HEK293T (cell line): Measurements from ENCODE around the gene TVP23A.

ENCODE experiments used
- BHLHE40 ChIP-seq: fragments of 450-650 bp; IDR thresholded peaks from 2 replicates; pipeline ENCODE4 v1.6.1; 2016; ENCODE audit warnings: mild to moderate bottlenecking, moderate library complexity, borderline replicate concordance
- CTBP1 ChIP-seq: fragments of 450-650 bp; IDR thresholded peaks from 2 replicates; pipeline ENCODE4 v1.6.1; 2016; ENCODE audit warnings: borderline replicate concordance
- ELF4 ChIP-seq: fragments of 450-650 bp; IDR thresholded peaks from 2 replicates; pipeline ENCODE4 v1.6.1; 2017; ENCODE audit warnings: antibody characterized with exemption
- FOXA1 ChIP-seq: fragments of 450-650 bp; IDR thresholded peaks from 2 replicates; pipeline ENCODE4 v1.6.1; 2016; ENCODE audit warnings: mild to moderate bottlenecking
- FOXK2 ChIP-seq: fragments of 450-650 bp; IDR thresholded peaks from 2 replicates; pipeline ENCODE4 v1.6.1; 2016; ENCODE audit warnings: mild to moderate bottlenecking
- FOXM1 ChIP-seq: fragments of 450-650 bp; IDR thresholded peaks from 2 replicates; pipeline ENCODE4 v1.6.1; 2017; ENCODE audit warnings: mild to moderate bottlenecking, borderline replicate concordance
- HDGF ChIP-seq: fragments of 450-650 bp; IDR thresholded peaks from 2 replicates; pipeline ENCODE4 v1.6.1; 2017; ENCODE audit warnings: antibody characterized with exemption, borderline replicate concordance
- L3MBTL2 ChIP-seq: fragments of 450-650 bp; conservative IDR thresholded peaks from 2 replicates; pipeline ENCODE4 v1.6.1; 2016; ENCODE audit warnings: mild to moderate bottlenecking
- LEF1 ChIP-seq: fragments of 450-650 bp; IDR thresholded peaks from 2 replicates; pipeline ENCODE4 v1.6.1; 2017; ENCODE audit warnings: mild to moderate bottlenecking, borderline replicate concordance
- SP1 ChIP-seq: fragments of 450-650 bp; IDR thresholded peaks from 2 replicates; pipeline ENCODE4 v1.6.1; 2017
- SUZ12 ChIP-seq: fragments of 450-650 bp; IDR thresholded peaks from 2 replicates; pipeline ENCODE4 v1.6.1; 2016; ENCODE audit warnings: mild to moderate bottlenecking
- TARDBP ChIP-seq: fragments of 450-650 bp; IDR thresholded peaks from 2 replicates; pipeline ENCODE4 v1.6.1; 2016

- TF ChIP-seq FOXM1 (no peak), FOXA1 (no peak), SP1 (no peak), SUZ12 (no peak), TARDBP (no peak), BHLHE40 (no peak), LEF1 (no peak), L3MBTL2 (no peak), HDGF (no peak), ELF4 (no peak), FOXK2 (no peak), CTBP1 (no peak)
These were observed 49.6 kb upstream of the TVP23A start for GRCh38 chr16:10868104-10868595.
